Measurements from ENCODE around the gene KCNJ16.

GRCh38 chr17:70136131-70136530 is 61.1 kb downstream of the KCNJ16 start:
- TF ChIP-seq CTCF (IDR thresholded peaks at IDR 0.05) (no peak), REST (IDR thresholded peaks at IDR 0.05; ENCODE audit: insufficient read depth in 1 of 2, low read depth in 2 of 2, low read length in 1 of 2) (no peak), POLR2AphosphoS5 (IDR thresholded peaks at IDR 0.05; ENCODE audit: low read depth, low read length) (no peak)
